Fibroblast of skin of abdomen (primary cell): Measurements from ENCODE around the gene FAM50A.
"Not testable (repeated sequence)": the region's sequence is repeated elsewhere in the genome, so short reads cannot be mapped to it uniquely, and the experiment has no call there.

Experiments used
- DNase-seq: peaks from one replicate; pipeline ENCODE4 v3.0.0-alpha.2; 2013

Gene FAM50A

DNA sequence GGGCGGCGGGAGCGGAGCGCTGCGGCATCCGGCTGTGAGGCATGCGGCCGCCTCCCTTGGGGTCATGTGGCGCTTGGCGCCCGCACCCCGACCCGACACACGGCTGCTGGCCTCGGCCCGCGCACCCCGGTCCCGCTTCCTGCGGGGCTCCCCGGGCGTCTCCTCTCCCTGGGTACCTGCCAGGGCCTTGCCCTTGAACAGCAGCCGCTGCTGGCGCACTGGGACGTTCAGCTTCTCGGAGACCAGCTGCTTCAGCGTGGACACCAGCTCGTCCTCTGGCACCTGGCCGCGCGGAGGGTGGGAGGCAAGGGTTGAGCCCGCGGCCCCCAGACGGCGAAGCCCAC, 42.1 kb downstream of the FAM50A start:
- no peak for DNase-seq

- peak; percentile 47 for DNase-seq
These were observed 42.7 kb downstream of the FAM50A start, which contains the start of gene UBL4A for GRCh38 chrX:154486396-154487207. Gene UBL4A (minus strand): TSS chrX:154486615. CDS start chrX:154486584, 31 bp downstream.

- DNase-seq: no peak
These were observed 43.8 kb downstream of the FAM50A start for GRCh38 chrX:154487518-154488290.

GRCh38 chrX:154488336-154489075, 44.6 kb downstream of the FAM50A start:
- DNase-seq: no peak

- no peak for DNase-seq
These were observed 45.2 kb downstream of the FAM50A start for GRCh38 chrX:154489182-154489581.

DNA sequence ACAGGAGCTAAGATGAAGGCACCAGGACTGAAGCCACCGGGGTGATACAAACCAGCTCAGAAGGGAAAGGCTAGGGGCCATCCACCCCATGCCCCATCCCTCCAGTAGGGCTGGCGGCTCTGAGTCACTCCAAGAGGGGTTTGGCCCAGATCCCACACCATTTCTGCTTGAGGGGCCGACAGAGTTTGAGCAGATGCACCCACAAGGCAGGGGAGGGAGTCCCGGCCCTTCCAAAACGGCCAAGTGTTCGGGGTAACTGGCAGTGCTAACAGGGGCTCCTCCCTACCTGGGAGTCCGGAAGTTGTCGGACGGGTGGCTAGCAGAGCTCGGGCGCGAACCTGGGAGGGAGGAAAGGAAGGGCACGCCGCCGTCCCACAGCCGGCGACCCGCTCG, 46.1 kb downstream of the FAM50A start:
- DNase-seq: peak; percentile 50

DNA sequence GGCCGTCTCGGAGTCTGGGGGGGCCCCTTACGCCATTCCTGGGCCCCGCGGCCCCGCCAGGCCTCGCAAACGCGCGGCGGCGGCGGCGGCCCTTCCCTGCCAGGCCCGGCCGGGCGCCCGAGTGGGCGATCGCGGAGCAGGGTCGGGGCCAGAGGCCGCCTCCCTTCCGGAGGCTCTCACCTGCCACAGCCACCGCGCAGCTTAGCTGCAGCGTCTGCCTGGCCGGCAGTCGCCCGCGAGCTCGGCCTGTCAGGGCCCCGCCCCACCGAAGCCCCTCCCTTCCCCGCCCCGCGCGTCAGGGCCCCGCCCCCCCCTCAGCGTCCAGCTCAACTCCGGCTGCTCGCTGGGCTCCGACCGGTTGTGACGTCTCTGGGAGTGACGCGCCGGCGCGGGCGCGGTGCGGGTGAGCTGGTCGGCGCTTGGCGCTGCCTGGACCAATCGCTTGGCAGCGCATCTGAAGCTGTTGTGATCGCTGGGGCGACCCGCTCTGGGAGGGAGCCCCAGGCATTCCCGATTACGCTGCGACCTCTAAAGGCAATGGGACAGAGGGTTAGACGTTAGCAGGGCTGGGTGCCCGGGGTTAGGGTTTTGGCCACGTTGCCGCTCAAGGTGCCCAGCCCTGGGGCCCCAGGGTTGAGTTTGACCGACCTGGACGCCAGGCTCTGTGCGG, 46.6 kb downstream of the FAM50A start, which contains the start of gene SLC10A3:
TSS of gene SLC10A3 (minus strand) at position 216 of the 670 bp plus-strand sequence. CDS start 1,689 bp downstream, outside the sequence.
- peak; percentile 93 for DNase-seq

DNA sequence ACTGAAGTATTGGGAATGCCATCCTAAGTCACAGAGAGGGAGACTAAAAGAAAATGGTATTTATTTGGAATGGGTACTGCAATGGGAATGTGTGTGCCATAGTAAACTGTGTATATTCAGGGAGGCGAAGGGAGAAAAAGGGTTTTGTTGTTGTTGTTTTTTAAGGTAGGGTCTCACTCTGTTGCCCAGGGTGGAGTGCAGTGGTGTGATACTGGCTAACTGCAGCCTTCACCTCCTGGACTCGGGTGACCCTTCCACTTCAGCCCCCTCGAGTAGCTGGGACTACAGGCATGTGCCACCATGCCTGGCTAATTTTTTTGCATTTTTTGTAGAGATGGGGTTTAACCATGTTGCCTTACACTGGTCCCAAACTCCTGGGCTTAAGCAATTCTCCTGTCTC, 50.8 kb downstream of the FAM50A start:
- no peak for DNase-seq

GRCh38 chrX:154495472-154495922, 51.6 kb downstream of the FAM50A start:
- no peak for DNase-seq

GRCh38 chrX:154496591-154497137, 52.7 kb downstream of the FAM50A start:
- DNase-seq: not testable (repeated sequence)
